HuH-7.5 (cell line): ENCODE results near the gene ZNF701.
A peak's percentile ranks its signal among the peaks of the same experiment; 100 is the strongest.
"Not testable (repeated sequence)": the region's sequence is repeated elsewhere in the genome, so short reads cannot be mapped to it uniquely, and the experiment has no call there.

Experiments
- DNase-seq: peaks from one replicate; pipeline ENCODE4 v3.0.0; 2011; ENCODE audit warnings: low spot score

Gene ZNF701

DNA sequence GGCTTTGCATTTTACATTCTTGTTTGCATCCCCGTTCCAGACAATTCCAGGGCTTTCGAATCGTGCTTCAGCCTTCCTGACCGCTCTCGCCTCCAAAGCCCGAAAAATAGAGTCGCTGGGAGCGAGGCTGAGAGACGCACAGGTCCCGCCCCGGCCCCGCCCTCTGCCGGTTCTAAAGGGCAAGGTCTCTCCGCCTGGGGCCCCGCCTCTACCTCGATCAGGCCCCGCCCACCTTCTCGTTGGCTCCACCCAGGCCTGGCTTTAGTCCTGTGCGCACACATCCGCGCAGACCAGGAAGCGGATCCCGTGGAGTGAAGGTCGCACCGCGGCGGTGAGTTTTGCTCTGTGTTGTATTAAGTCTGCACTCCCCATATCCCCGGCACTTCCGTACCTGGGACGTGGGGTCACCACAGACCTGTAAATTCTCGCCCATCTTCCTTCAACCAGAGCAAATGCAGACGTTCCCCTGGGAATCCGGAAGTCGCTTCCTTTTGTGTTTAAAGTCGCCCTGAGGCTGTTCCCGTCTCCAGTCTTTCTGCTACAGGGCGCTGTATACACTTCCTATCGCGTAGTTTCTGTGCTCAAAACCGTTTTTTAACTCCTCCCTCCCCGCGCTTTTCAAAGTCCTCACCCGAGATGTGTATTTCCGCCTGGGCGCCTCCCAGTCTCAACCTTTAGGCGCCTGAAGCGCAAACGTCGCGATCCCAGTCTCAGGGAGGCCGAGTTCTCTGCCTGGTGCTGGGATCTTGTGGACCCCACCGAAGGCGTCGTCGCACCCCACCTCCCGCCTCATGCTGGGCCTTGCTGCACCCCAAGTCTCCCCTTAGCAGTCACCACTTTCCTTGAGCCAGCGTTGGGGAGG lies at the start of gene ZNF701:
Gene ZNF701, plus strand, starts transcription at position 288 of the 862 bp plus-strand sequence. CDS start 3,861 bp downstream, outside the sequence.
- peak; percentile 13 for DNase-seq

DNA sequence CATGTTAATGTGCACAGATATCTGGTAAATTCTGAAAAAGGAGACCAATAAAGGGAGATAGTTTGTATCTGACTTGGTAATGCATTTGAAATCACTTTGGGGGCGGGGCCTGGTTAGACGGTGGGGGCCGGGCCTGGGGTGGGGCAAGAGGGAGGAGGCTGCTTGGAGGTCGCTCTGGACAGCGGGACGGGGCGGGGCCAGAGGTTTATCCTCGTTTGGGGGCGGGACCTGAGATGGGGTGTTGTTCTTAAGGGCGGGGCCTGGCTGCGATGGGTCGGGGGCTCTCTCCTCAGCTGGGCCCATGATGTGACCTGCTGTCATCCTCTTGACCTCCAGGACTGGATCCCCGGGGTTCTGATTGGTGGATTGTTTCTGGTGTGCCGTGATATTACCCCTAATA lies 47.5 kb upstream of the ZNF701 start:
- no peak for DNase-seq

DNA sequence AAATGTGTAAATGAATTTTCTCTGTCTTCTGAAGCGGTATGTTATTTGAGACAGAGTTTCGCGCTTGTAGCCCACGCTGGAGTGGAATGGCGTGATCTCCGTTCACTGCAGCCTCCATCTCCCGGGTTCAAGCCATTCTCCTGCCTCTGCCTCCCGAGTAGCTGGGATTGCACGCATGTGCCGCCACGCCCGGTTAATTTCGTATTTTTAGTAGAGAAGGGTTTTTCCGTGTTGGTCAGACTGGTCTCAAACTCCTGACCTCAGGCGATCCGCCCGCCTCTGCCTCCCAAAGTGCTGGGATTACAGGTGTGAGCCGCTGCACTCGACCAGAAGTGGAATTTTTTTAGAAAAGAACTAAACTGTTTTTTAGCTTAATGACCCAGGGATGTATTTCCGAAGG lies 46.0 kb upstream of the ZNF701 start:
- DNase-seq, result no peak

DNA sequence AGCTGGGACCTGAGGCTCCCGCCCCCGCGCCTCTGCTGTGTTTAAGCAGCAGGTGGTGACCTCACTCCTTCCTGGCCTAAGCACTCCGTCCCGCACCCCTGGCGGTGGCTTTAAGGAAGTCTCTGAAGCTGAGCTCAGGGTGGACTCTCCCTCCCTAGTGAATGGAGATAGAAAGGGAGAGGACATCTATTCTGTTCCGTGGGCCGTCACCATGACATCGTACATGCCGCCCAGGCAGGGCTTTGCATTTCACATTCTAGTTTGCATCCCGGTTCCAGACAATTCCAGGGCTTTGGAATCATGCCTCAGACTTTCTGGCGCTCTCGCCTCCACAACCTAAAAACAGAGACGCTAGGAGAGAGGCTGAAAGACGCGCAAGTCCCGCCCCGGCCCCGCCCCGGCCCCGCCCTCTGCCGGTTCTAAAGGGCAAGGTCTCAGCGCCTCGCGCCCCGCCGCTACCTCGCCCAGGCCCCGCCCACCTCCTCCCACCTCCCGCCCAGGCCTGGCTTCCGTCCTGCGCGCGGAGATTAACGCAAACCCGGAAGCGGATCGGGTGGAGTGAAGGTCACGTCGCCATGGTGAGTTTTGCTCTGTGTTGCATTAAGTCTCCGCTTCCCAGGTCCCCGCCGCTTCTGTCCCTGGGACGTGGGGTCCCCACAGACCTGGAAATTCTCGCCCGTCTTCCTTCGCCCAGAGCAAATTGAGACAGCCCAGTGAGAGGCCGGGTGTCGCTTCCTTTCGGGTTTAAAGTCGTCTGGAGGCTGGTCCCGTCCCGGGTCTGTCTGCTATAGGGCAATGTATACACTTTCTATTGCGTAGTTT lies 42.7 kb upstream of the ZNF701 start, which contains the start of gene ZNF808:
Gene ZNF808, plus strand, starts transcription at position 535 of the 822 bp plus-strand sequence. CDS start 15,617 bp downstream, outside the sequence.
- DNase-seq, result peak; percentile 81

DNA sequence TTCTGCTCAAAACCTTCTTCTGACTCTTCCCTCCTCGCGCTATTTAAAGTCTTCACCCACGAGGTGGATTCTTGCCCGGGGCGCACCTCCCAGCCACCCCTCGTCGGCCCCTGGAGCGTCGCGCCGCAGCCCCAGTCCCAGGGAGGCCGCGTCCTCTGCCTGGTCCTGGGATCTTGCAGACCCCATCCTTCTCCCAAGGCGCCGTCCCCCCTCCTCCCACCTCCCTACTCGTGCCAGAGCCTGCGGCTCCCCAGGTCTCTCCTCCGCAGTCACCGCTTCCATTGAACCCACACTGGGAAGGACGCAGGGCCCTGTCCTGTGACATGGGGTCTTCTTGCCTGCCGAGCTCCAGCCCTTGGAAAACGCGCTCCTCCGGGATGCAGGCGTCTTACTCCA lies 42.1 kb upstream of the ZNF701 start:
- DNase-seq, result peak; percentile 12

DNA sequence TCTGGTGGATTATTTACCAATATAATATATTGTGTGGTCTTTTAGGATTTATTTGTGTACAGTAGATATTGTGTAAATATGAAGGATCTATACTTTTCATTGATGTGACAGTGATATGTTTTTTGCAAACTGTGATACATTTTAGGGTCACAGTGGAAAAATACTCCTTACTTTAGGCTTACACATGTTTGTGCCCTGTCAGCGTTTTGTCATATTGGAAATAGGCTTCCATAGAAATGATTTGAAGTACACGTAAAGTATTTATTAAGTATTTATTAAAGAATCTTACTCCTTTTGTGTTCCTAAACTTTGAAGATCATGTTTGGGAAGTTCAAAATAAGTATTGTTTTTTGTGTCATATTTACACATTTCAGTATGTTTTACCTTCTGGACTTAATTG lies 37.6 kb upstream of the ZNF701 start:
- no peak for DNase-seq

DNA sequence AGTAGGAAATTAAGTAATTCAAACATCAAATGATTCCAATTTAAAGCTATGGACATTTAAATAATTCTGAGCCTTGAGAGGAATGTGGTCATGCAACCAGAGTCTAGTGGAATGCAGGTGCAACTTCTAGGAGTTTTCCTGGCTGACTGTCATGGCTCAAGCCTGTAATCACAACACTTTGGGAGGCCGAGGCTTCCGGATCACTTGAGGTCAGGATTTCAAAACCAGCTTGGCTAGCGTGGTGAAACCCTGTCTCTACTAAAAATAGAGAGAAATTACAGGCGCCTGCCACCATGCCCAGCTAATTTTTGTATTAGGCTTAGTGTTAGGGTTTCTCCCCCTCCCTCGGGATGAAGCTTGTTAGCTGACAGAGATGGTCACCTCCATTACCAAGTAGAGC lies 36.2 kb upstream of the ZNF701 start:
- DNase-seq, result no peak

DNA sequence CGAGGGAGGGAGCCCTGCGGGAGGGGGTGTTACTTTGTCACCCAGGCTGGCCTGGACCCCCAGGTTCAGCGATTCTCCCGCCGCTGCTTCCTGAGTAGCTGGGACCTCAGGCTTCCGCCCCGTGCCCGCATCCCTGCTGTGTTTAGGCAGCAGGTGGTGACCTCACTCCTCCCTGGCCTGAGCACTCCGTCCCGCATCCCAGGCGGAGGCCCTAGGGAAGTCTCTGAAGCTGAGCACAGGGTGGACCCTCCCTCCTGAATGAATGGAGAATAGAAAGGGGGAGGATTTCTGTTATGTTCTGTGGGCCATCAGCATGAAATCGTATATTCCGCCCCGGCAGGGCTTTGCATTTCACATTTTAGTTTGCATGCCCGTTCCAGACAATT lies 34.7 kb upstream of the ZNF701 start:
- not testable (repeated sequence) for DNase-seq

DNA sequence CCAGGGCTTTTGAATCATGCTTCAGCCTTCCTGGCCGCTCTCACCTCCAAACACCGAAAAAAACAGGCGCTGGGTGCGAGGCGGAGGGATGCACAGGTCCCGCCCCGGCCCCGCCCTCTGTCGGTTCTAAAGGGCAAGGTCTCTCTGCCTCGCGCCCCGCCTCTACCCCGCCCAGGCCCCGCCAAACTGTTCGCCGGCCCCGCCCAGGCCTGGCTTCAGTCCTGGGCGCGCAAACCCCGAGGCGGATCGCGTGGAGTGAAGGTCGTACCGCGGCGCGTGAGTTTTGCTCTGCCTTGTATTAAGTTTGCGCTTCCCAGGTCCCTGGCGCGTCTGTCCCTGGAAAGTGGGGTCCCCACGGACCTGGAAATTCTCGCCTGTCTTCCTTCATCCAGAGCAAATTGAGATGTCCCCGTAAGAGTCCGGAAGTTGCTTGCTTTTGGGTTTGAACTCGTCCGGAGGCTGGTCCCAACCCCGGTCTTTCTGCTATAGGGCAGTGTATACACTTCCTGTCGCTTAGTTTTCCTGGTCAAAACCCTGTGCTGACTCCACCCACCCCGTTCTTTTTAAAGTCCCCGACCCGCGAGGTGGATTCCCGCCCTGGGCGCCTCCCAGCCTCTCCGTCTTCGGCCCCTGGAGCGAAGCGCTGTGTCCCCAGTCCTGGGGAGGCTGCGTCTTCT lies 34.2 kb upstream of the ZNF701 start:
- no peak for DNase-seq

DNA sequence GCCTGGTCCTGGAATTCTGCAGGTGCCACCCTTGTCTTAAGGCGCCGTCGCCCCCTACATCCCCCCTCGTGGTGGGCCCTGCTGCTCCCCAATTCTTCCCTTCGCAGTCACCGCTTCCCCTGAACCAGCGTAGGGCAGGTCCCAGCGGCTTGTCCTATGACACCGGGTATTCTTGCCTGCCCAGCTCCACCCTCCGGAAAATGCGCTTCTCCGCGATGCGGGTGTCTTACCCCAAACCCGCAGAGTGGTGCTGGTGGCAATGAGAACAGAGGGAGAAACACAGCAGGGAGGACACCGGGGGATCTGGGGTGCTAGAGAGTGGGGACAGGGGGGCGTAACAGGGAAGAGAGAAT lies 33.7 kb upstream of the ZNF701 start:
- no peak for DNase-seq

DNA sequence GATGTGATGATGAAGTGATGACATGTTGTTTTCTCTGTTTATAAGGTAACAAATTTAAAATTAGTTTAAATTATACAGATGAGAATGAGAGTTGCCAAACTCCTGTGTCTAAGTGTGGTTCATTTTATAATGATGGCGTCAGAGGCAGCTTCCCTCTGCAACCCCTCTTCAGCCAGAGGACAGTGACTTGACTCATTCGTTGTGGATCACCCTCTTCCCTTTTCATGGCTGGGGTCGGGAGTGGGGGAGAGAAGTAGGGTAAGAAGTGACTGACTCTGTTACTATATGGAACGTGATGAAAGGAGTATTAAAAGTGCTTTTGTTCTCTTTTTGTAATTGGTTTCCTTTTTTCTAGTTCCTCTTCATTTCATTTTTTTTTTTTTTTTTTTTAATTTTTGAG lies 31.3 kb upstream of the ZNF701 start:
- not testable (repeated sequence) for DNase-seq

DNA sequence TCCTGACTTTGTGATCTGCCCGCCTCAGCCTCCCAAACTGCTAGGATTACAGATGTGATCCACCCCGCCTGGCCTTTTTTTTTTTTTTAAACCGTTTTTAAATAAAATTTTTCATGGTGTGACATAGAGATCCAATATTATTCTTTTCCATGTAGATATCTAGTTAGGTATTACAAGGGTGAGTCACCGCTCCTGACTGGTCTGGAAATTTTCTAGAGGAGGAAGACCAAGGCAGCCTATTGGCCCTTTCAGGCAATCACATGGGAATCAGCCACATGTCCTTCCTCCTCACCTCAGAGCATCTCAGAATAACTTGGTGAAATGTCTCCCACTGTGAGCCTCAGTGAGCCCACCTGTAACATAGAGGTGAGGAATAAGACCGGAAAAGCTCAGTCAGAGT lies 28.9 kb upstream of the ZNF701 start:
- DNase-seq, result not testable (repeated sequence)

DNA sequence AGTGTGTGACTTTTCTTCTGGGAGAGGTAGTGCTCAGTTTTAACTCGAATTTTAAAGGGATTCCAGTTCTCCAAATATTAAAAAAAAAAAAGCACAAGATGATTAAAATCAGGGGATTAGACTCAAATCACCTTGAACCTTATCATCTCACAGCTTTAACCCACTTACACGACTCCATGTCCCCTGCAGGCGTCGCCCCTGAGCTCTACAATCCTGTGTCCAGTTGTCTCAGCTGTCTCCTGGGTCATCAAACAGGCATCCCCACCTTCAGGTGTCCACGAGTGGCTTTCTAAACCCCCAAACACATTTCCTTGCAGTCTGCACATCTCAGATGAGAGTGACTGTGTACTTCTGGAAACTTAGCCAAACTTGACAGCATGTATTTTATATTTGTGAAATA lies 28.5 kb upstream of the ZNF701 start:
- DNase-seq, result no peak

DNA sequence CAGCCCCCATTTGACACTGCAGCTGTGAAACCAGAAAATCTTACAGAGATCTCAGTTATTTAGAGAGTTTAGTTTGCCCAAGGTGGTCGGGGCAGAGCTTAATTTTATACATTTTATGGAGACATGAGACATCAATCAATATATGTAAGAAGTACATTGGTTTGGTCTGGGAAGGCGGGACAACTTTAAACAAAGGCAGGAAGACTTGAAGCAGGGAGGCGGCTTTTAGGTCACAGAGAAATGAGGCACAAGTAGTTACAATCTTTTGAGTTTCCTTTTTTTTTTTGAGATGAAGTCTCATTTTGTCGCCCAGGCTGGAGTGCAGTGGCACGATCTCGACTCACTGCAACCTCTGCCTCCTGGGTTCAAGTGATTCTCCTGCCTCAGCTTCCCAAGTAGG lies 27.5 kb upstream of the ZNF701 start:
- not testable (repeated sequence) for DNase-seq

DNA sequence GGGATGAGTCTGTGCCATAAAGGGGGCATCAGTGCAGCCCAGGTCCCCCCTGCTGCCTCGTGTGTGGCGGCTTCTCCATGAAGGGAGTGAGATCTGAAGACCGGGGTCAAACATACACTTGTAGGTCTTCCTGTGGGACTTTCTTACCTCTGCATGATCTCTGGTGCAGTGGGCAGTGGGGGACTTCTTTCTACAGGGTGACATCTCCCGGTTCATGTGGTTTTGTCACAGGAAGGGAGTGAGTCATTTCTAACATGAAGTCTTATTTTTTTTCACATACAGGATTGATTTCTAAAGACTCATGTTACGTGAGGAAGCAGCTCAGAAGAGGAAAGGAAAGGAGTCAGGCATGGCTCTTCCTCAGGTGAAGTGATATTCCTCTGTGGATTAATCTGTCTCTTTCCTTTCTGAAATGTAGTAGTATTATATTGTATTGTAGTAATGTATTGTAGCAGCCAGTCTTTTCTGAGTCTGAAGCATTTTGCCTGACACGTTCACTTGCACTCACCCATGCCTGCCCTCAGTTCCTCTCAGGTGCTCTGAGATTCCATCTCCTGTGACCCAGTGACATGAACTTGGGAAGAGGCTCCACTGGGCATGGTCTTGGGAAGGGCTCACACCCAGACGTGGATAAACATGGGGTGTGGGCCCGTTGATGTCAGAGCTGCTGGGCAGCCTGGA lies 27.0 kb upstream of the ZNF701 start:
- no peak for DNase-seq

DNA sequence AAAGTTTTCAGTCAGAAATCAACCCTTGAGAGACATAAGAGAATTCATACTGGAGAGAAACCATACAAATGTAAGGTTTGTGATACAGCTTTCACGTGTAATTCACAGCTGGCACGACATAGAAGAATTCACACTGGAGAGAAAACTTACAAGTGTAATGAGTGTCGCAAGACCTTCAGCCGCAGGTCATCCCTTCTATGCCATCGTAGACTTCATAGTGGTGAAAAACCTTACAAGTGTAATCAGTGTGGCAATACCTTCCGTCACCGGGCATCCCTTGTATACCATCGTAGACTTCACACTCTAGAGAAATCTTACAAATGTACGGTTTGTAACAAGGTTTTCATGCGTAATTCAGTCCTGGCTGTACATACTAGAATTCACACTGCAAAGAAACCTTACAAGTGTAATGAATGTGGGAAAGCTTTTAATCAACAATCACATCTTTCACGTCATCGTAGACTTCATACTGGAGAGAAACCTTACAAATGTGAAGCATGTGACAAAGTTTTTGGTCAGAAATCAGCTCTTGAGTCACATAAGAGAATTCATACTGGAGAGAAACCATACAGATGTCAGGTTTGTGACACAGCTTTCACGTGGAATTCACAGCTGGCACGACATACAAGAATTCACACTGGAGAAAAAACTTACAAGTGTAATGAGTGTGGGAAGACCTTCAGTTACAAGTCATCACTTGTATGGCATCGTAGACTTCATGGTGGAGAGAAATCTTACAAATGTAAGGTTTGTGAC lies 15.7 kb upstream of the ZNF701 start:
- no peak for DNase-seq

DNA sequence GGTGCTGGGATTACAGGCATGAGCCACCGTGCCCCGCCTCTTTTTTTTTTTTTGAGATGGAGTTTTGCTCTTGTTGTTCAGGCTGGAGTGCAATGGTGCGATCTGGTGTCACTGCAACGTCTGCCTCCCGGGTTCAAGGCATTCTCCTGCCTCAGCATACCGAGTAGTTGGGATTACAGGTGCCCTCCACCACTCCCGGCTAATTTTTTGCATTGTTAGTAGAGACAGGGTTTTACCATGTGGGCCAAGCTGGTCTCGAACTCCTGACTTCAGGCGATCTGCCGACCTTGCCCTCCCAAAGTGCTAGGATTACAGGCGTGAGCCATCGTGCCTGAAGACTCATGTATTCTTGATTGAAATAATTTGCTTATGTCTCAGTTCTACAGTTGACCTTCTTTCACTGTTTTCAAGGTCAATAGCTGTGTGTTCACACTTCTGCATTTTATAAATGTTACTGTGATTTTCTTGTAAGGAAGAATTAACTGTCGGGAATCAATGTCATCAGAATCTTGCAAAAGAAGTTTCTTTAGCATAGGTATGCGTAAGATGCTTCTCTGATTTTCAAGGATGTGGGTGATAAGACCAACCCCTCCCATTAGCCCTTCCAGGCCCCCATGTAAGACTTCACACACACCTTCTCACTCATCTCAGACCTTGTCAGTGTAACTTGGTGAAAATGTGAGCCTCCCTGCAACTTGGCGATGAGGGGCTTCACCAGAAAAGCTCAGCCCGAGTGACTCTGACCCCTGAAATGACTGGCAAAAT lies 12.7 kb upstream of the ZNF701 start:
- no peak for DNase-seq

DNA sequence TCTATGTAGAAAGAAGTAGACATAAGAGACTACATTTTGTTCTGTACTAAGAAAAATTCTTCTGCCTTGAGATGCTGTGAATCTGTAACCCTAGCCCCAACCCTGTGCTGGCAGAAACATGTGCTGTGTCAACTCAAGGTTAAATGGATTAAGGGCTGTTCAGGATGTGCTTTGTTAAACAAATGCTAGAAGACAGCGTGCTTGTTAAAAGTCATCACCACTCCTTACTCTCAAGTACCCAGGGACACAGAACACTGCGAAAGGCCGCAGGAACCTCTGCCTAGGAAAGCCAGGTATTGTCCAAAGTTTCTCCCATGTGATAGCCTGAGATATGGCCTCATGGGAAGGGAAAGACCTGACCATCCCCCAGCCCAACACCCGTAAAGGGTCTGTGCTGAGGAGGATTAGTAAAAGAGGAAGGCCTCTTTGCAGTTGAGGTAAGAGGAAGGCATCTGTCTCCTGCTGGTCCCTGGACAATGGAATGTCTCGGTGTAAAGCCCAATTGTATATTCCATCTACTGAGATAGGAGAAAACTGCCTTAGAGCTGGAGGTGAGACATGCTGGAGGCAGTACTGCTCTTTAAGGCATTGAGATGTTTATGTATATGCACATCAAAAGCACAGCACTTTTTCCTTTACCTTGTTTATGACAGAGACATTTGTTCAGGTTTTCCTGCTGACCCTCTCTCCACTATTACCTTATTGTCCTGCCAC lies 11.2 kb upstream of the ZNF701 start:
- DNase-seq, result not testable (repeated sequence)

DNA sequence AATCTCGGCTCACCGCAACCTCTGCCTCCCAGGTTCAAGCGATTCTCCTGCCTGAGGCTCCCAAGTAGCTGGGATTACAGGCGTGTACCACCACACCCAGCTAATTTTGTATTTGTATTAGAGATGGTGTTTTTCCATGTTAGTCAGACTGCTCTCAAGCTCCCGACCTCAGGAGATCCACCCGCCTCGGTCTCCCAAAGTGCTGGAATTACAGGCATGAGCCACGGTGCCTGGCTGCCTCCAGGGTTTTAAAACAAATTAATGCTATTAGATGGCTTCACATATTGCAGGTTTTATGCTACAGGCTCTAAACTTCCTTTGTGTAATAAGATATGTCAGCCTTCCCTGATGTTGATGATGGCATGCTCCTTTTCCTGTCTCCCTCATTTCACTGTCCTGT lies 8.5 kb upstream of the ZNF701 start:
- DNase-seq, result not testable (repeated sequence)

DNA sequence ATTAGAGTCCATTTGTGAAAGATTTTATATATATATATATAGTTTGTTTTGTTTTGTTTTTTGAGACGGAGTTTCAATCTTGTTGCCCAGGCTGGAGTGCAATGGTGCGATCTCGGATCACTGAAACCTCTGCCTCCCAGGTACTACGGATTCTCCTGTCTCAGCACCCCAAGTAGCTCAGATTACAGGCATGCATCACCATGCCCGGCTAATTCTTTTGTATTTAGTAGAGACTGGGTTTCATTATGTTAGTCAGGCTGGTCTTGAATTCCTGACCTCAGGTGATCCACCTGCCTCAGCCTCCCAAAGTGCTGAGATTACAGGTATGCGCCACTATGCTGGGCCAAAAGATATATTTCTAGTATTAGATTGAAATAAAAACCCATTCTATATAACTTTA lies 4.0 kb upstream of the ZNF701 start:
- DNase-seq, result no peak
